ENCODE data around the gene ZFAND4.

The ZFAND4 gene

DNA sequence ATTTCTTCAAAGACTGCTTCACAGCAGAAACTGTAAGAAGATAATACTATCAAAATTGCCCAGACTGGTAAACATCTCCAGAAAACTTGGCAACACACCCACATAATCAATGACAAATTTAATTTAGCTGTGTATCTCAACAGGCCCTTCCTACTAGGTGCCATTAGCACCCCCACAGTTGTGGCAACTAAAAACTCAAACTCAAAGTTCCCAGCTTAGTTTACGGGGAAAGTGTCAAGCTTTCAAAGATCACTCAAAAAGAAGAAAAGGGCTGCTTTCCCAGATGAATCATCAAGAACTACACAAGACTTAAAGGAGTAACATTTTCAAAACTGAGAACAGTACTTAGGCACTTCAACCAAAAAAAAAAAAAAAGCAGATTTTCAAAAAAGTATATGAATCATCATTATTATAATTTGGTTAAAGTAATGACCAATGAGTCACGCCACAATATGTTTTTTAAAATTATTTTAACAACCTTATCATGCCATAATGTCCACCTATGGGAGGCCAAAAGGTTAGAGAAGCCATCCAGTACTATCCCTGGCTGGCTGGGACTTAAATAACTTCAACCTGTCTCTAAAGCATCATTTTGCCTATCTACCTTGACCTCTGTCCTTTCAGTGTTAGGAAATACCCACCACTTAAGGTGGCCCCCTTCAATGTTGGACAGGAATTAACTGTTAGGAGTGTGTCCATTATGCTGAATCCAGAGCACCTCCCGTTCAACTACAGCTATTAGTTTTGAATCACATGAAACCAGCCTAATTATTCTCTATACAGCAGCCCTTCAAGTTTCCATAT is 90.8 kb downstream of the ZFAND4 start:
- peak; percentile 22; the same call in 2 of the 3 replicates for ATAC-seq
- TF ChIP-seq ZNF8 (CRISPR knock-in tag; IDR thresholded peaks at IDR 0.05) = no peak
- peak; percentile 32; the same call in 1 of the 2 replicates for TF ChIP-seq ISL1 (CRISPR knock-in tag; IDR thresholded peaks at IDR 0.05)
- no peak for TF ChIP-seq ZFP30 (CRISPR knock-in tag; IDR thresholded peaks at IDR 0.05)

DNA sequence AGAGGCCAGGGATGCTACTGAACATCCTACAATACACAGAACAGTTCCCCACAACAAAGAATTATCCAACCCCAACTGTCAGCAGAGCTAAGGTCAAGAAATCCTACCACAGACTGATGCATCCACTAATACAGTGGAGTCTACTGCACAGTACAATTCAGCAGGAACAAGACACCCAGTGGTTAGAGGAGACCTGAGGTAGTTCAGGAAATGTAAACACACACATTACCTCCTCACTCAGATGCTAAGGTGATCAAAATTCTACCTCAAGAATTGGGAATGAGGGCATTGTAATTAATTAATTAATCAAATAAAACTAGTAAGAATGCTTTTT is 91.4 kb downstream of the ZFAND4 start:
- ATAC-seq = no peak; the same call in 2 of the 3 replicates
- TF ChIP-seq, protein P1, sequence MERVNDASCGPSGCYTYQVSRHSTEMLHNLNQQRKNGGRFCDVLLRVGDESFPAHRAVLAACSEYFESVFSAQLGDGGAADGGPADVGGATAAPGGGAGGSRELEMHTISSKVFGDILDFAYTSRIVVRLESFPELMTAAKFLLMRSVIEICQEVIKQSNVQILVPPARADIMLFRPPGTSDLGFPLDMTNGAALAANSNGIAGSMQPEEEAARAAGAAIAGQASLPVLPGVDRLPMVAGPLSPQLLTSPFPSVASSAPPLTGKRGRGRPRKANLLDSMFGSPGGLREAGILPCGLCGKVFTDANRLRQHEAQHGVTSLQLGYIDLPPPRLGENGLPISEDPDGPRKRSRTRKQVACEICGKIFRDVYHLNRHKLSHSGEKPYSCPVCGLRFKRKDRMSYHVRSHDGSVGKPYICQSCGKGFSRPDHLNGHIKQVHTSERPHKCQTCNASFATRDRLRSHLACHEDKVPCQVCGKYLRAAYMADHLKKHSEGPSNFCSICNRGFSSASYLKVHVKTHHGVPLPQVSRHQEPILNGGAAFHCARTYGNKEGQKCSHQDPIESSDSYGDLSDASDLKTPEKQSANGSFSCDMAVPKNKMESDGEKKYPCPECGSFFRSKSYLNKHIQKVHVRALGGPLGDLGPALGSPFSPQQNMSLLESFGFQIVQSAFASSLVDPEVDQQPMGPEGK (CRISPR knock-in tag; IDR thresholded peaks at IDR 0.05; ENCODE audit: borderline replicate concordance) = no peak
- TF ChIP-seq, protein P2, sequence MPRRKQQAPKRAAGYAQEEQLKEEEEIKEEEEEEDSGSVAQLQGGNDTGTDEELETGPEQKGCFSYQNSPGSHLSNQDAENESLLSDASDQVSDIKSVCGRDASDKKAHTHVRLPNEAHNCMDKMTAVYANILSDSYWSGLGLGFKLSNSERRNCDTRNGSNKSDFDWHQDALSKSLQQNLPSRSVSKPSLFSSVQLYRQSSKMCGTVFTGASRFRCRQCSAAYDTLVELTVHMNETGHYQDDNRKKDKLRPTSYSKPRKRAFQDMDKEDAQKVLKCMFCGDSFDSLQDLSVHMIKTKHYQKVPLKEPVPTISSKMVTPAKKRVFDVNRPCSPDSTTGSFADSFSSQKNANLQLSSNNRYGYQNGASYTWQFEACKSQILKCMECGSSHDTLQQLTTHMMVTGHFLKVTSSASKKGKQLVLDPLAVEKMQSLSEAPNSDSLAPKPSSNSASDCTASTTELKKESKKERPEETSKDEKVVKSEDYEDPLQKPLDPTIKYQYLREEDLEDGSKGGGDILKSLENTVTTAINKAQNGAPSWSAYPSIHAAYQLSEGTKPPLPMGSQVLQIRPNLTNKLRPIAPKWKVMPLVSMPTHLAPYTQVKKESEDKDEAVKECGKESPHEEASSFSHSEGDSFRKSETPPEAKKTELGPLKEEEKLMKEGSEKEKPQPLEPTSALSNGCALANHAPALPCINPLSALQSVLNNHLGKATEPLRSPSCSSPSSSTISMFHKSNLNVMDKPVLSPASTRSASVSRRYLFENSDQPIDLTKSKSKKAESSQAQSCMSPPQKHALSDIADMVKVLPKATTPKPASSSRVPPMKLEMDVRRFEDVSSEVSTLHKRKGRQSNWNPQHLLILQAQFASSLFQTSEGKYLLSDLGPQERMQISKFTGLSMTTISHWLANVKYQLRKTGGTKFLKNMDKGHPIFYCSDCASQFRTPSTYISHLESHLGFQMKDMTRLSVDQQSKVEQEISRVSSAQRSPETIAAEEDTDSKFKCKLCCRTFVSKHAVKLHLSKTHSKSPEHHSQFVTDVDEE (CRISPR knock-in tag; IDR thresholded peaks at IDR 0.05) = no peak

DNA sequence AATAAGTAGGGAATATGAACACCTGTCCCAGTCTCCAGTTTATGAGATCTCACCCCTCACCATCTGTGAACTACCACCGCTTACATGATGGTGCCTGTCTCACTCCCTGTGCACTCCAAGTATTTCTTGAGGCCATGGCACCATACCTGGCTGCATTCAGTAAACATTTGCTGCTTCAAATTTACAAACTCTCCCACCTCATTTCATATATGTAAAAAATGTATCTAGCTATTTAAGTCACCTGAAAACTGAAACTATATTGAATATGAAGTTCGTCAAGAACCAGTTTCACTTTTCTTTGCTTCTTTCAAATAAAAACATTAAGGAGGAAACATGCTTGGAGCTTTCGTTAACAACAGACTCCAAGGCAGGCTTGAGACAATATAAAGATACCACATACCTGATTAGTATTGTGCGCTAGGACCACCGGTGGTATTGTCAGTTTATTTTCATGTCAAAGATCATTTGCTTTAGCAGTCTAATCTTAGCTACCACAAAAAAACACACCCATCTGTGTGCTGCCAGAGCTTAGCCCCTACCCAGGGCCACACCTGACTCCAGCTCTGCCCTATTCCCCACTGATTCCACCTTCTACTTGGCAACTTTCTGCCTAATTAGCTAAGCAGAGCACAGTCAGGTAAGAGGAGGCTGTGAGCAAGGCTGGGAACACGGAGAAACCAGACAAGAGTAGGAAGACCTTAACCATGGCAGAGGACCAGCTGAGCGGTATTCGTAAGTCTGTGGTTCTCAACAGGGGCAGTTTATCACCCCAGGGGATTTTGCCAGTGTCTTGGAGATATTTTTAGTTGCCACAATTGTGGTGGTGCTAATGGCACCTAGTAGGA is 92.0 kb downstream of the ZFAND4 start:
- no peak for ATAC-seq

DNA sequence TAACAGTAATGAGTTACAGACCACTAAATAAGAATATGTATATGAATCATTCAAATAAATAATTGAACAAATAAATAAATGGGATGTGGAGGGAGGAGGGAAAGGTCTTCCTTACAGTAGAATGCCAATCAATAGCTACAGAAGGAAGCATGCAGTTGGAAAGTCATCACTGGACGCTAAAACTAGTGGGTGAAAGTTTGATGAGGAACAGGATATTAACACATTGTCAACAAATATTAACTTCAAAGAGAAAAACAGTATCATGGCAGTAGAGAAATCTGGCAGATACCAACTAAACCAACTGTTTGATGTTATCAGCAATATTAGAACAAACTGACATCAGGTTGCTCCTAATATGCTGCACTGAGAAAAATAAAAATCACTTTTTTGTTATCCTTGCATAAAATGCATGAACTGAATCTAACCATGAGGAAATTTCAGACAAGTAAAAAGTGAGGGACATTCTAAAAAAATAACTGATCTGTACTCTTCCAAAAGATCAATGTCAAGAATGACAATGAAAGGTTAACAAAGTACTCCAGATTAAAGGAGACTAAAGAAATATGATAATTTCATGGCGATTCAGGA is 94.1 kb downstream of the ZFAND4 start:
- no peak for ATAC-seq
- TF ChIP-seq PPARA (CRISPR knock-in tag; IDR thresholded peaks at IDR 0.05; ENCODE audit: borderline replicate concordance) (no peak), RARB (CRISPR knock-in tag; IDR thresholded peaks at IDR 0.05) (no peak), ZNF8 (CRISPR knock-in tag; IDR thresholded peaks at IDR 0.05) (no peak), GLIS3 (CRISPR knock-in tag; IDR thresholded peaks at IDR 0.05) (no peak), ZNF565 (CRISPR knock-in tag; conservative IDR thresholded peaks at IDR 0.05; ENCODE audit: low read depth) (no peak), ZFP30 (CRISPR knock-in tag; IDR thresholded peaks at IDR 0.05) (no peak), ISL1 (CRISPR knock-in tag; IDR thresholded peaks at IDR 0.05) (no peak), ZC3H10 (CRISPR knock-in tag; IDR thresholded peaks at IDR 0.05) (no peak)
- TF ChIP-seq, protein P3, sequence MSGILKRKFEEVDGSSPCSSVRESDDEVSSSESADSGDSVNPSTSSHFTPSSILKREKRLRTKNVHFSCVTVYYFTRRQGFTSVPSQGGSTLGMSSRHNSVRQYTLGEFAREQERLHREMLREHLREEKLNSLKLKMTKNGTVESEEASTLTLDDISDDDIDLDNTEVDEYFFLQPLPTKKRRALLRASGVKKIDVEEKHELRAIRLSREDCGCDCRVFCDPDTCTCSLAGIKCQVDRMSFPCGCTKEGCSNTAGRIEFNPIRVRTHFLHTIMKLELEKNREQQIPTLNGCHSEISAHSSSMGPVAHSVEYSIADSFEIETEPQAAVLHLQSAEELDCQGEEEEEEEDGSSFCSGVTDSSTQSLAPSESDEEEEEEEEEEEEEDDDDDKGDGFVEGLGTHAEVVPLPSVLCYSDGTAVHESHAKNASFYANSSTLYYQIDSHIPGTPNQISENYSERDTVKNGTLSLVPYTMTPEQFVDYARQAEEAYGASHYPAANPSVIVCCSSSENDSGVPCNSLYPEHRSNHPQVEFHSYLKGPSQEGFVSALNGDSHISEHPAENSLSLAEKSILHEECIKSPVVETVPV (CRISPR knock-in tag; IDR thresholded peaks at IDR 0.05) = no peak
- TF ChIP-seq, protein P4, sequence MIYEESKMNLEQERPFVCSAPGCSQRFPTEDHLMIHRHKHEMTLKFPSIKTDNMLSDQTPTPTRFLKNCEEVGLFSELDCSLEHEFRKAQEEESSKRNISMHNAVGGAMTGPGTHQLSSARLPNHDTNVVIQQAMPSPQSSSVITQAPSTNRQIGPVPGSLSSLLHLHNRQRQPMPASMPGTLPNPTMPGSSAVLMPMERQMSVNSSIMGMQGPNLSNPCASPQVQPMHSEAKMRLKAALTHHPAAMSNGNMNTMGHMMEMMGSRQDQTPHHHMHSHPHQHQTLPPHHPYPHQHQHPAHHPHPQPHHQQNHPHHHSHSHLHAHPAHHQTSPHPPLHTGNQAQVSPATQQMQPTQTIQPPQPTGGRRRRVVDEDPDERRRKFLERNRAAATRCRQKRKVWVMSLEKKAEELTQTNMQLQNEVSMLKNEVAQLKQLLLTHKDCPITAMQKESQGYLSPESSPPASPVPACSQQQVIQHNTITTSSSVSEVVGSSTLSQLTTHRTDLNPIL (CRISPR knock-in tag; IDR thresholded peaks at IDR 0.05; ENCODE audit: low read depth) = no peak
- TF ChIP-seq, protein P2 (CRISPR knock-in tag; IDR thresholded peaks at IDR 0.05) = no peak

More for the DNA sequence above, 92.0 kb downstream of the ZFAND4 start:
- no peak for TF ChIP-seq PPARA (CRISPR knock-in tag; IDR thresholded peaks at IDR 0.05; ENCODE audit: borderline replicate concordance)
- no peak for TF ChIP-seq ISL1 (CRISPR knock-in tag; IDR thresholded peaks at IDR 0.05)
- no peak for TF ChIP-seq ZNF565 (CRISPR knock-in tag; conservative IDR thresholded peaks at IDR 0.05; ENCODE audit: low read depth)
- TF ChIP-seq TOX (CRISPR knock-in tag; IDR thresholded peaks at IDR 0.05; ENCODE audit: borderline replicate concordance) = no peak
- no peak for TF ChIP-seq ARNTL (CRISPR knock-in tag; IDR thresholded peaks at IDR 0.05; ENCODE audit: borderline replicate concordance, low read depth)
- TF ChIP-seq, protein P2 (CRISPR knock-in tag; IDR thresholded peaks at IDR 0.05) = no peak
- TF ChIP-seq OSR1 (CRISPR knock-in tag; IDR thresholded peaks at IDR 0.05) = no peak
